Duodenal mucosa (tissue), 2 donors: ENCODE data around the gene MRPL38.

Source experiments
- H3K27ac ChIP-seq: one replicate; pipeline ENCODE4 v1.7.0; 2013; ENCODE audit warnings: low read depth, low read length
- H3K27me3 ChIP-seq, 2 donors: one replicate each; pipeline ENCODE4 v1.7.0; 2013; ENCODE audit warnings: low read length in 2 of 2, control low read depth in 1 of 2; ENCODE audit not compliant: insufficient read depth in 2 of 2, control insufficient read depth in 1 of 2
- H3K36me3 ChIP-seq, 2 donors: one replicate each; pipeline ENCODE4 v1.7.0; 2013; ENCODE audit warnings: low read length in 2 of 2, control low read depth in 1 of 2; ENCODE audit not compliant: insufficient read depth in 2 of 2, control insufficient read depth in 1 of 2
- H3K4me1 ChIP-seq, 2 donors: one replicate each; pipeline ENCODE4 v1.7.0; 2013; ENCODE audit warnings: low read length in 2 of 2, control low read depth in 1 of 2; ENCODE audit not compliant: insufficient read depth in 2 of 2, control insufficient read depth in 1 of 2
- H3K4me3 ChIP-seq, 2 donors: one replicate each; pipeline ENCODE4 v1.7.0; 2013; ENCODE audit warnings: low read length in 2 of 2, low read depth in 1 of 2
- H3K9ac ChIP-seq, 2 donors: one replicate each; pipeline ENCODE4 v1.7.0; 2013; ENCODE audit warnings: low read length in 2 of 2, low read depth in 1 of 2
- H3K9me3 ChIP-seq, 2 donors: one replicate each; pipeline ENCODE4 v1.7.0; 2013; ENCODE audit warnings: low read length in 2 of 2, control low read depth in 1 of 2; ENCODE audit not compliant: control insufficient read depth in 1 of 2

MRPL38 gene

DNA sequence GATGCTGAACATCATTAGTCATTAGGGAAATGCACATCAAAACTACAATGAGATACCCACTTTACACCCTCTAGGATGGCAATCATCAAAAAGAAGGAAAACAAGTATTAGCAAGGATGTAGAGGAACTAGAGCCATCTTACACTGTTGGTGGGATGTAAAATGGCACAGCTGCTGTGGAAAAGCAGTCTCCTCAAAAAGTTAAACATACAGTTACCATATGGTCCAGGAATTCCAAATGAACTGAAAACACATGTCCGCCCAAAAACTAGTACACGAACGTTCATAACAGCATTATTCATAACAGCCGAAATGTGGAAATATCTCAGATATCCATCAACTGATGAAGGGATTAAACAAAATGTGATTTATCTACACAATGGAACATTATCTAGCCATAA lies 29.1 kb upstream of the MRPL38 start:
- H3K4me3 ChIP-seq = no peak overlapping the region

DNA sequence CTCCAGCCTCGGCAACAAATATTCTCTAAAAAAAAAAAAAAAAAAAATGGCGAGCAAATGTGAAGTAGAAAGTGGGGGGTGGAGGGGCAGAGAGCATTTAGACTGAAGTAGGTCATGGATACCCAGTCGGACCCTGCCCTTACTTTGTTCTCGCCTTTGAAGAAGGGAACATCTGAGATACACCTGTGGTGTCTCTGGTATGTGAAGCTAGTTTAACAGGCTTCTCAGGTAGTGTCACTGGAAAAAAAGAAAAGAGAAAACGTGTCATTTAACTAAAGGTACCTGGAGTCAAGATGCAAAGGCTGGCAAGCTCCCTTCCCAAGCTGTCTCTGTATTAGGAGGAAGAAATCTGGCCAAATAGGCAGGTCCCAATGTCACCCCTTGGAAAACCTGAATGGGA lies 28.2 kb upstream of the MRPL38 start:
- Histone ChIP-seq H3K36me3 (no peaks in the 10 kb centered on the region), H3K9ac (no peak overlapping the region), H3K4me1 (no peaks in the 10 kb centered on the region), H3K9me3 (no peaks in the 10 kb centered on the region), H3K27me3 (no peaks in the 10 kb centered on the region), H3K27ac (no peak overlapping the region), H3K4me3 (no peak overlapping the region)

More for the DNA sequence above, 29.1 kb upstream of the MRPL38 start:
- H3K36me3 ChIP-seq = no peaks in the 10 kb centered on the region
- no peak overlapping the region for H3K27ac ChIP-seq
- H3K4me1 ChIP-seq = no peaks in the 10 kb centered on the region
- no peaks in the 10 kb centered on the region for H3K9me3 ChIP-seq
- no peak overlapping the region for H3K9ac ChIP-seq
- no peaks in the 10 kb centered on the region for H3K27me3 ChIP-seq

DNA sequence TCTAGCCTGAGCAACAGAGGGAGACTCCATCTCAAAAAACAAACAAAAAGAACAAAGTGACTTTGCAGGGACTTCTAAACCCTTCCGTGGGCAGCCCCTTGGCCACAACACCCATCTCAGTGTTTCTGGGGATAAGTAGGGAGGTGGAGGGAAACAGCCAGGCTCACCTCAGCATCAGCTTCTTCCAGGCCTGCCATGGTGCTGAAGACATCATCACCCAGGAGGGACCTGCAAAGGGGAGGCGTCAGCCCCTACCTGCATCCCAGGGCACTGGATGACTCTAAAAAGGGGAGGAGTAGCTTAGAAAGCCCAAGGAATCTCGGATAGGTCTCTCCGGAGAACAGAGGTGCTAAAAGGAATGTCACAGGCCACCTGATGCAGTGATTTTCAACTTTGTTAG lies 26.4 kb upstream of the MRPL38 start:
- Histone ChIP-seq H3K27me3 (no peaks in the 10 kb centered on the region), H3K4me1 (peaks cover 0 to 7% of the 10 kb centered on the region in 2 donors), H3K36me3 (no peaks in the 10 kb centered on the region), H3K9ac (no peak overlapping the region), H3K27ac (no peak overlapping the region), H3K4me3 (no peak overlapping the region), H3K9me3 (no peaks in the 10 kb centered on the region)

DNA sequence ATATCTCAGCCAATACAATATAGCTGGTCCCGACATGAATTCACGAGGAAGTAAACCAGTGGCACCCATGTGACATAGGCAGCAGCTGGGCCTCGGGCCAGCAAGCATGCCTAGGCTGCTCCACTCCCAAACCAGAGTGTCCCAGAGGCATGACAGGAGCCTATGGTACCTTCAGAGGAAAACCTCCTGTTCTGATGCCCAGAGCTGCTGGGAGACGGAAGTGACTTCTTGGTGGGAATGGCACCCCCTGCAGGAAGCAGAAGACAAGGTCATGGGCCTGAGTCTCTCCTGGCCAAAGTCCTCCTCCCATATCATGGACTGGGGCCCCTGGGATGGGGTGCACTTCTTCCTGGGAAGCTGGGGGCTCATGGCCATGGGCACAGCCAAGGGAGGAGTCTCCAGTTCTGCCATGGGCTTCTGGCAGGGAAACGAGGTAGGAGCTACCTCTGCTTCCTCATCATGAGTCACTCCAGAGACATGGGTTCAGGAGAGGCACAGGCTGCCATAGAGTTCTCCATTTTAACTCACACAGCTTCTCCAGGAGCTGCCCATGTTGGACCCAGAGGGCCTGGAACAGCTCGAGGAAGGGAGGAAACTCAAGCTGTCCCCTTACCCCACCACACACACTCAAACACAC lies 22.7 kb upstream of the MRPL38 start:
- Histone ChIP-seq H3K4me1 (peaks cover 14 to 18% of the 10 kb centered on the region in 2 donors), H3K9me3 (no peaks in the 10 kb centered on the region), H3K36me3 (no peaks in the 10 kb centered on the region), H3K27me3 (no peaks in the 10 kb centered on the region), H3K9ac (no peak overlapping the region), H3K27ac (no peak overlapping the region), H3K4me3 (no peak overlapping the region)

DNA sequence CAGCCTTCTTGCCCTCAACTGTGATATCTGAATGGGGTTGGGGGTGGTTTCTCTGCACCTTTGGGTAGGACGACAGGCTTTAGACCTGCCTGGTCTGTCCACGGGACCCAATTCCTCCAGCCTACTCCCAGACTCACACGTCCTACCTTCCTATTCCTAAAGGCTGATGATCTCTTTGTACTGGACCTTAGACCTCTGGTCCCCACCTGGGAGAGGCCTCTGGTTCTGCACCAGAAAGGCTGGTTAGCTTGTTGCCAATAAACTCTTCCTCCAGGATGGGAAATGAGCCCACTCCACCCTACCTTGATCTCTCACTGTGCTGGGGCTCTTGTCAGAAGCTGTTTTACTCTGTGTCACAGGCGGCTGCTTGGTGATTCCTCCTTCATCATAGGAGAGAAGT lies 21.8 kb upstream of the MRPL38 start:
- H3K27me3 ChIP-seq = no peaks in the 10 kb centered on the region
- no peaks in the 10 kb centered on the region for H3K36me3 ChIP-seq
- H3K9me3 ChIP-seq = no peaks in the 10 kb centered on the region
- no peak overlapping the region for H3K4me3 ChIP-seq
- H3K9ac ChIP-seq = no peak overlapping the region
- no peak overlapping the region for H3K27ac ChIP-seq
- H3K4me1 ChIP-seq = peaks cover 15 to 18% of the 10 kb centered on the region in 2 donors

DNA sequence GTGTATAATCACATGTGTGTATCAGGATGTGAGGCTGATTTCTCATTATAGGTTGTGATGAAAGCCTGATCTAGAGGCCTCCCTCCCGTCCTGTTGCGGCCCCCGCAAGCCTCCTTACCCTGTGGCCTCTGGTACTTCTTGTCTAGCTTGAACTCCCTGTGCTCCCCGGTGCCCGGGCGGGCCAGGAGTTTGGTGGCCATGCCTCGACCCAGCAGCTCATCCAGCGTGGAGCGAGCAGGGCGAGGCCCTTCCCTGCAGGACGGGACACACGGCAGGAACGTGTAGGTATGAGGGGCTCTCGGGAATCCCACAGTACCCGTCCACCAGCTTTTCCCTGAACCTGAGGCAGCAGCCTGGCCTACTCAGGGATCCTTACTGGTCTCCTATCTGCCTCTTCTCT lies 21.2 kb upstream of the MRPL38 start:
- Histone ChIP-seq H3K27ac (no peak overlapping the region), H3K4me3 (no peak overlapping the region), H3K9ac (no peak overlapping the region), H3K9me3 (no peaks in the 10 kb centered on the region), H3K27me3 (no peaks in the 10 kb centered on the region), H3K4me1 (peaks cover 15 to 18% of the 10 kb centered on the region in 2 donors), H3K36me3 (no peaks in the 10 kb centered on the region)

DNA sequence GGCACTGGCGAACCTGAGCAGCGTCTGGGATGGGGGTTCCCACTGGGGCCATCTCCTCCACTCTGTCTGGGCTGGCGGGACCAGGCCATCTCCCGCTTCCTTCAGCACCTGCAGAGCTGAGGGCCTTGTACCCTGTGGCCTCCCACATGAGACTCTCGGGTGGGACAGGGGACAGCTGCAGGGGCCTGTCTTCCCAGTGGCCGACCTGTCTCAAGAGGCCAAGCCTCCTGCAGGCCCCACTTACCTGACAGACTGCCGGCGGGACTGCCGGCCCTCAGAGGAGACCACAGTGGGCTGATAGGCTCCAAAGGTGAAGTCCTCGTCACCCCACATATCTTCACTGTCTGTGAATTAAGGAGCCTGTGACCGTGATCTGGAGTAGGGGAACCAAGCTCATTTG lies 20.4 kb upstream of the MRPL38 start:
- Histone ChIP-seq H3K27me3 (no peaks in the 10 kb centered on the region), H3K4me3 (no peak overlapping the region), H3K9ac (no peak overlapping the region), H3K4me1 (peaks cover 15 to 18% of the 10 kb centered on the region in 2 donors), H3K27ac (no peak overlapping the region), H3K36me3 (no peaks in the 10 kb centered on the region), H3K9me3 (no peaks in the 10 kb centered on the region)

DNA sequence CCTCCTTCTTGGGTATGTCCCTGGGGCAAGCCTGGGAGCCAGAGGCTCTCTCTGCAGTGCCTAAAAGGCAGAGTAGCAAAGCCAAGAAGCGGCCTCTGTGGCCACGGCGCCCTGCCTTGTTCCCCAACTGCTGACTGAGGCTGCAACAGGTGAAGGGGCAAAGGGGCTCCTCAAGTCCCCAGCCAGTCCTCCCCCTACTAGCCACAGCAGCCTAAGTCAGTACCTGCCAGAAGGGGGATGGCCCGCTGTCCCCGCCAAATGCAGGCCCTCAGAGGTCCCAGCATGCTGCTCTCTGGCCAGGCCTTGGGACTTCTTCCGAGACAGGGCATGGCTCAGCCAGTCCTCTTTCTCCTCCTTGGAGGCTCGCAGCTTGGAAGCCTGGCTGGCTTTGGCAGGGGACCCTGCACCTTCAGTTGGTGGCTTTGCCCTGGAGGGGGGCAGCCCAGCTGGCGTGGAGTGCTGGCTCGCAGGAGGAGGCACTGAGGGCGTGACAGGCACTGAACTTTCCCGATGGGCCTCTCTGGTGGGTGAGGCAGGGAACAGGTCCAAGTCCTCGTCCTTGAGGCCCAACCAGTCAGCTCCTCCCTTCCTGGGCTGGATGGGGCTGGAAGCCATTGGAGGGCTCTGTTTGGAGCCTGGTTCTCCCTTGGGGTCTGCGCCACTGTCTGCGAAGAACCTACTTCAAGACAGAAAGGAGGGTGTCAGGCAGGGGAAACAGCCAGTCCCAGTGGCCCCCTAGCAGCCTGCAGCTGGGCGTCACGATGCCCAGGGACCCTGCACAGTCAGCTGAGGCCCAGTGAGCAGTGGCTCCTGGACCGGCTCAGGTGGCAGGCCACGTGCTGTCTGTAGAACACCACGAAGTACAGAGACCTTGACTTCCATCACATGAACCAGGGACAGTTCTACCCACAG lies 18.5 kb upstream of the MRPL38 start:
- Histone ChIP-seq H3K9me3 (no peaks in the 10 kb centered on the region), H3K27ac (no peak overlapping the region), H3K27me3 (no peaks in the 10 kb centered on the region), H3K36me3 (peaks cover 0 to 7% of the 10 kb centered on the region in 2 donors), H3K9ac (peak overlapping the region in 1 of 2 donors; percentile 32), H3K4me1 (peaks cover 15 to 18% of the 10 kb centered on the region in 2 donors), H3K4me3 (no peak overlapping the region)

DNA sequence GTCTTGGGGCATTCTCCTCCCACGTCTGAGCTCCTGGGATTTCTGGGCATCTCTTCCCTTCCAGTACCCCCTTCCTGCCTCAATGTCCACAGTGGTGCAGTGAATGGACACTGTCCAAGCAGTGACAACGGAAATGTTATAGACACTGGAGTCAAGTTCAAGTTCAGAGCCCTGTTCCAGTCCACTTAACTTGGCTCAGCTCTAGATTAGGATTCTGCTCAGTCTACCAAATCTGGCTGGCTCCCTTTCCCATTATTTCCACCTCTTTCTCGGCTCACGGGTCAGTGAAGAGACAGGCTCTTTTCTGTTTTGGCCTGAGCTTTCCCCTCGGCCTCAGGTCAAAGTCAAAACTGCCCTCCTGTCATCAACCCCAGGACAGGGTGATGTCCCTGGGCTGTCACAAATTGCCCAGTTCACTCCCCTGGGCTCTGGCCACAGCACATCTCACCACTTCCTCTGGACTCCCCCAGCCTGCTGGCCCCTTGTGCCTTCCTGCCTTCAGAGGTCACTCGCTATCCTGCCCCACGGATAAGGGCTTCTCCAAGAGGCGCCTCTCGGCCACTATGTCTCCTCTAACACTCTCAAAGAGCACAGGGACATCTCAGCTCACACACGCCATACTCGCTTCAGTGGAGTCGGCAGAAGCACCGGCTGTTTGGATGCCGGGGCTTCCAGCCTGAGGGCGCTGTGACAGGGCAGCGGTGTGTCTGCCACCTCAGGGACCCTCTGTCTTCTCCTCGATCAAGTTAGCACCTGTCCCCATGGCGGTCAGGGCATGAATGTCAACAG lies 17.7 kb upstream of the MRPL38 start:
- H3K27ac ChIP-seq = no peak overlapping the region
- H3K4me1 ChIP-seq = peaks cover 14 to 15% of the 10 kb centered on the region in 2 donors
- H3K9ac ChIP-seq = peak overlapping the region in 1 of 2 donors; percentile 32
- no peaks in the 10 kb centered on the region for H3K9me3 ChIP-seq
- H3K4me3 ChIP-seq = no peak overlapping the region
- peaks cover 0 to 9% of the 10 kb centered on the region in 2 donors for H3K36me3 ChIP-seq
- no peaks in the 10 kb centered on the region for H3K27me3 ChIP-seq

DNA sequence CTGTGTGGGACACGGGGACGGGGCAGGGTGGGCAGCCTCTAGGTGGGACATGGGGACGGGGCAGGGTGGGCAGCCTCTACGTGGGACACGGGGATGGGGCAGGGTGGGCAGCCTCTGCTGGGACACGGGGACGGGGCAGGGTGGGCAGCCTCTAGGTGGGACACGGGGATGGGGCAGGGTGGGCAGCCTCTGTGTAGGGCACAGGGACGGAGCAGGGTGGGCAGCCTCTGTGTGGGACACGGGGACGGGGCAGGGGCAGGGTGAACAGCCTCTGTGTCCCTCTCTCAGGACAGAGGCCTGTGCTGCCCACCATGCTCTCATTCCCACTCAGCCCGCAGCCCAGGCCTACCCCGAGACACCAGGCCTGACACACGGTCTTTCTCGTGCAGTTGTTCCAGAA lies 16.9 kb upstream of the MRPL38 start:
- no peaks in the 10 kb centered on the region for H3K27me3 ChIP-seq
- H3K27ac ChIP-seq = no peak overlapping the region
- peaks cover 10 to 15% of the 10 kb centered on the region in 2 donors for H3K4me1 ChIP-seq
- H3K4me3 ChIP-seq = no peak overlapping the region
- peaks cover 0 to 9% of the 10 kb centered on the region in 2 donors for H3K36me3 ChIP-seq
- H3K9me3 ChIP-seq = no peaks in the 10 kb centered on the region
- no peak overlapping the region for H3K9ac ChIP-seq
